ENCODE measurements around the gene HDAC7.

HDAC7 gene

DNA sequence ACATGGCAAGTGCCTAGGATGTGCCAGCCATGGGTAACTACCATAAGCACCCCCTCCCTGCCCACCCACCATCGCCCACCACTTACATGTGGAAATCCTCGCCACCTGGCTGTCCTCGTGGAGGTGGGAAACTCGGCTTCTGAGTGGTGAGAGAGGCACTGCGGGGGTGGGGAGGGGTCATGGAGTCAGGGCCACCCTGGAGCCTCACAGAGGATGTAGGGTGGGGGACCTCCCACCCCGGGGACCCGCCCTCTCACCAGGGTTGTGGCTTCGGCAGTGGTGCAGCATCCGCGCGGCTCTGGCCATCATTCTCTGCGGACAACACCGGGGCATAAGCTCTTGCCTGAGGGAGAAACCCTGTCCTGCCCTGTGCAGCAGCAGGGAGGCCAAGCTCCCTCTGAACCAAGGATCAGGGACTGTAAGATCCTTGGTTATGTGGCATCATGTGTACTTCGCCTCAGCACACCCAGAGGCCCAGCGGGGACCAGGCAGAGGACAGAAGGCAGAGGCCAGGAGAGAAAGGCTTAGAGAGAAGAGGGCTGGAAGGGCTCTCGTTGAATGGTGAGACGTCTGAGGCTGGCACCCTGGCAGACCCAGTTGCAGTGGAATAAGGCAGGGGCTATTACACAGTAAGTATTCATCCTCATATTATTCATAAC lies 81.6 kb downstream of the HDAC7 start:
- TF ChIP-seq GATA2 (IDR thresholded peaks at IDR 0.05; ENCODE audit: low read depth, low read length) (no peak), GATA3 (IDR thresholded peaks at IDR 0.05; ENCODE audit: low read depth, low read length) (no peak)

DNA sequence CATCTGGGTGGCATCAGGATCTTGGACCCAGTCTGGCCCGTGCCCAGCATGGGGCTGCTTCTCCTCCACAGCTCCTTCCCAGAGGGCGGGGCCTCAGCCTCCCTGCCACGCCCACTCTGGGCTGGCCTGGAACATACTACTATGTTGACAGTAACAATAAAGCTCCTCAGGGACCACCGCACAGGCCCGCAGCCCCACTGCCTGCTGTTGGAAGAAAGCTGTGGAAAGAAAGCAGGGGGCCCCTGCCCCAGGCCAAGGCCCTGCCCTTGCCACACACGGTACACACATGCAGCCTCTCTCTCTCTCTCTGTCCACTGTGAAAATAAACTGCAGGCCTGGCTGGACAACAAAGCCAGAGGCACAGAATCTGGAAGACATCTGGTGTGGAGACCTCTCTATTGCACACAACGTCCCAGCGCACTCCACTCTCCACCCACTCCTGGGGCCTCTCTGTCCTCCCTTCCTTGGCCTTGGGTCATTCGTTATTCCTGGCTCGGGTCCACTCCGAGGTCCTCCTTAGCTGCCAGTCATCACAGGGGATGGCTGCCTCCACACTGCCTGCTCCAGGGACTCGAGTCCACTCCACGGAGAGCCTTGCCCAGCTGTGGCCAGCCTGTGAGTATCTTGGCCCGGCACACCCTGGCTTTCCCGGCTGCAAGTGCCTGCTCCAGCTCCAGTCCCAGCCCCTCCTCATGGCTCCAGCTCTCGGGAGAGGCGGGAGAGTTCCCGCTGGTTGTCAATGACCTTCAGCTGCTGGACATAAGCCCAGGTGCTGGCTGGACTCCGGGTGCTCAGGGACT lies 82.6 kb downstream of the HDAC7 start:
- no peak for TF ChIP-seq GATA2 (IDR thresholded peaks at IDR 0.05; ENCODE audit: low read depth, low read length)
- no peak for TF ChIP-seq GATA3 (IDR thresholded peaks at IDR 0.05; ENCODE audit: low read depth, low read length)

DNA sequence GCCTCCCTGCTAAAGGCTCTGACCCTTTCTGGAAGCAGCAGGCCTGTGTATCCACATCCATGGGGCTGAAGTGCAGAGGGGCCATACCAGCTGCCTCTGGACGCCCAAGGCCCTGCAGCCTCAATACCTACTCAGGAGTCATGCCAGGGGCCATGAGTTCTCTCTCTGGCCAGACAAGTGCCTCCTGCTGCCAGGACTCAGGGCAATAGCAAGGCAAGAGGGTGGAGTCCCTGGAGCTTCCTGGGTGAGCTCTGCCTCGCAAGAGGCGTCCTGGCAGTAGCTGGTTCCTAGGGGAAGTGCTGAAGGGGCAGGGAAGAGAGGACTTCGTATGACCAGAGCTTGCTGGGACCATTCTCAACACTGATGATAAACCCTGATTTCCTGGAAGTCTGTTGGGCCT lies 83.5 kb downstream of the HDAC7 start:
- TF ChIP-seq GATA3 (IDR thresholded peaks at IDR 0.05; ENCODE audit: low read depth, low read length) (no peak), GATA2 (IDR thresholded peaks at IDR 0.05; ENCODE audit: low read depth, low read length) (no peak)

DNA sequence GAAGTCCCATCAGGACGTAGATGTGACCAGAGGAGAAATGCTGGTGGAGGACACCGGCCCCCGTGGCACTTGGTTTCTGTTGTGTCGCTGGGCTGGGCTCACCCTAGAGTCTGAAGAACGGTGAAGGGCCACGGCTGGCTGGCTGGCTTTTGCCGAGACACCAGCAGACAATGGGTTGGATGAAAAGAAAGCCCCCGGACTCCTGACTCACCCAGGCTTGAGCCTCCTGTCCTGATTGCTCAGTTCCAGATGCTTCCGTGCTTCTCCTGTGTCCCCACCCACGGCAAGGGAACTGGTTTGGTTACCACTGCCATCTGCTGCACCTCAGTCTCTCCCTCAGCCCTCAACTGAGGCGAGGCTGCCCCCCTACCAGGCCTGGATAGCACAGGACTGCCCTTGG lies 84.1 kb downstream of the HDAC7 start:
- TF ChIP-seq GATA3 (IDR thresholded peaks at IDR 0.05; ENCODE audit: low read depth, low read length) = no peak
- TF ChIP-seq GATA2 (IDR thresholded peaks at IDR 0.05; ENCODE audit: low read depth, low read length) = no peak

DNA sequence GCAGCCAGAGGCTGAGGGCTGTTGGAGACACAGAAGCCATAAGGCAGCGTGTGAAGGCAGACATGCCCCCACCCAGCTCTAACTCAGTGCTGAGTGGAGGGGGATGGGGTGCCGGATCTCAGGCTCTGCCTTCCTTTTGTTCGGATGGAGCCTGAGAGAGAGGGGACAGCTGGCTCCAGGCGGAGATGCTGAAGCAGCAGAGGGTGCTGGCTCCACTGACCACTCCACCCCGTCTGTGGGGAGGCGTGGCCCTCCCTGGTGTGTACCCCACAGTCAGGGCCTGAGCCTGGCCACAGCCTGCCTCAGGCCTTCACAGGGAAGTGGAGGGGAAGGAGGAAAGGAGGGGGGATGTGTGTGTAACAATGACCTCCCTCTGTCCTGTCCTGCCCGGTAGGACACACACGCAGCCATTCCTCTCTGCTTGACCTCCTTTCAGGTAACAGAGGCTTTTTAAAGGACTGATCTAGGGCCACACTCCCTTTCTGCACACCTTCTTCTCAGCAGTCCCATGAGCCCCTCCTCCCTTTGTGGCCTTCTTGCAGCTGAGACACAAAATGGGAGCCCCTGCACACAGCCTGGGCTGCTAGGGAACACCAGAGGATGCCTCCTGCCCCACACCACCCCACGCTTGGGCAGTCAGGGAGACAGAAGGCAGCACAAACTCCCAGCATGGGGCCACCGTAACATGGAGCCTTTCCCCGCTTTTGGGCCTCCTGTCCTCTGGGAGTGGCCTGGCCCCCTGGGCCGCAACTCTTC lies 84.8 kb downstream of the HDAC7 start:
- TF ChIP-seq GATA3 (IDR thresholded peaks at IDR 0.05; ENCODE audit: low read depth, low read length) (no peak), GATA2 (IDR thresholded peaks at IDR 0.05; ENCODE audit: low read depth, low read length) (no peak)

DNA sequence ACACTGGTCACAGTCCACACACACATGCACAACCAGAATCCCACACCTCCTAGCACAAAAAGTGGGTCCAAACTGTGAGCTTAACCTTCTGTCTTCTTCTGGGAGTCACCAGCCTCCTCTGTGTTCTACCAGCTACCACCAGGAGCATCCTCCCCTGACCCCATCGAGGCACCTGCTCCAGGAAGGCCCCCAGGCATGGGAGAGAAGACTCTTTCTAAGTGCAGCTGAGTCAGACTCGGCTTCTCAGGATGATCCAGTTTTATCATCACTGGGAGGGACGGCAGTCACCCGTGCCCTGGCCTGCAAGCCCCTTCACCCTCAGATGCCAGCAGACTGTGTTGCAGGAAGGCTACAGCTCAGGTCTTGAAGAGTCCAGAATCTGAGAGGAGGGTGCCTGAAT lies 86.6 kb downstream of the HDAC7 start:
- no peak for TF ChIP-seq GATA3 (IDR thresholded peaks at IDR 0.05; ENCODE audit: low read depth, low read length)
- TF ChIP-seq GATA2 (IDR thresholded peaks at IDR 0.05; ENCODE audit: low read depth, low read length) = no peak
